GM19099 (cell line): ENCODE data around the gene UBTD1.

Experiments used
- POLR2A ChIP-seq: IDR thresholded peaks from 3 replicates; pipeline ENCODE4 v1.6.1; 2011; ENCODE audit warnings: low read depth; ENCODE audit not compliant: insufficient read length; ENCODE audit errors: extremely low read depth

UBTD1 gene

GRCh38 chr10:97474918-97475317, 23.8 kb upstream of the UBTD1 start:
- no peak for TF ChIP-seq POLR2A

GRCh38 chr10:97475936-97476594, 22.7 kb upstream of the UBTD1 start:
- TF ChIP-seq POLR2A = no peak

- no peak for TF ChIP-seq POLR2A
These were observed 18.8 kb upstream of the UBTD1 start for GRCh38 chr10:97479939-97480338.

- no peak for TF ChIP-seq POLR2A
These were observed 17.7 kb upstream of the UBTD1 start for GRCh38 chr10:97481071-97481470.

GRCh38 chr10:97482381-97482780, 16.3 kb upstream of the UBTD1 start:
- no peak for TF ChIP-seq POLR2A

GRCh38 chr10:97483506-97483905, 15.2 kb upstream of the UBTD1 start:
- no peak for TF ChIP-seq POLR2A

GRCh38 chr10:97483921-97484320, 14.8 kb upstream of the UBTD1 start:
- no peak for TF ChIP-seq POLR2A

GRCh38 chr10:97485647-97486281, 13.0 kb upstream of the UBTD1 start:
- TF ChIP-seq POLR2A = no peak

GRCh38 chr10:97490592-97490991, 8.1 kb upstream of the UBTD1 start:
- no peak for TF ChIP-seq POLR2A

GRCh38 chr10:97494151-97494550, 4.6 kb upstream of the UBTD1 start:
- no peak for TF ChIP-seq POLR2A

- no peak for TF ChIP-seq POLR2A
These were observed 3.7 kb upstream of the UBTD1 start for GRCh38 chr10:97494863-97495506.

GRCh38 chr10:97497572-97498075, 1.1 kb upstream of the UBTD1 start:
- TF ChIP-seq POLR2A = peak; percentile 66

- TF ChIP-seq POLR2A = peak; percentile 85
These were observed 466 bp upstream of the UBTD1 start, which contains the start of gene MMS19 for GRCh38 chr10:97498076-97498840. Gene MMS19, minus strand, starts transcription at chr10:97498422. Its CDS starts 38 bp downstream, at chr10:97498384.

GRCh38 chr10:97499561-97500296, 1.0 kb downstream of the UBTD1 start:
- TF ChIP-seq POLR2A = no peak

GRCh38 chr10:97500297-97500575, 1.5 kb downstream of the UBTD1 start:
- no peak for TF ChIP-seq POLR2A
